Measurements from ENCODE around the gene RASSF3. TPM values are rescaled to one million over a fixed set of nuclear protein-coding genes. Genes with fewer than 3 reads are reported as not detected.

Gene RASSF3
- total and polyA plus RNA-seq, 12 donors = 21.6 to 159 (median 82.4) TPM

- peak overlapping the region; percentile 30 to 89 (median 80) for H3K27ac ChIP-seq
- intact Hi-C loops (cut with DNase I) = loop anchor here in 2 of 10 donors (5.0 kb wide), 2 partner anchors 39 to 59 kb away; partner anchors contain the start of gene RASSF3 (in 1 of the 2)
- no peak for TF ChIP-seq CTCF (IDR thresholded peaks at IDR 0.05)
- H3K4me3 ChIP-seq = no peak overlapping the region
- no peaks in the 10 kb centered on the region for H3K9me3 ChIP-seq
- ATAC-seq (no peak), DNase-seq (no peak)
- H3K4me1 ChIP-seq = peaks cover 32 to 100% (median 97%) of the 10 kb centered on the region in 9 donors
- no peaks in the 10 kb centered on the region for H3K36me3 ChIP-seq
- 37 to 47% methylated on average over 4 of the region's 4 CpGs for WGBS, 2 donors
- H3K27me3 ChIP-seq = no peaks in the 10 kb centered on the region
Measured at GRCh38 chr12:64671681-64672080, 61.4 kb downstream of the RASSF3 start.

DNA sequence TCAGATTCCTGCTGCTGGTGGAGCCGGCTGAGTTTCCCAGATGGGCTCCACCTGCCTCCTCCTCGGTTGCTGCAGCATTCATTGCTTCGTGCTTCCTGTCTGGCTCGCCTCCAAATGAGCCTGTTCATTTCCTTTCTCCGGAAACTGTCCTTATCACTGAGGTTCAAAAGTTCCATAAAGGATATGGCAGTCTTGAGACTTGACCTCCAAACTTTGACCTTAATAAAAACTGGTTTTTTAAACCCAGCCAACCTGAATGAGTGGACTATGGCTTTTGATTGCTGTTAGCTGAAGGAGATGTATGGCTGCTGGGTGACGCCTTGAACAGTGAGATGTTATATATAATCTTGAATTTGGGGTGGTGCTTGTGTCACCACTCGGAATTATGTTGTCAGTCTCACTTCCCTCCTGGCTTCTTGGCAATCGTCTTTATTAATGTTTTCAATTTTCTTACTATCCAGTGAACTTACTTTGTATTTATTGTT lies 62.7 kb downstream of the RASSF3 start:
- DNase-seq (peak; percentile 56 to 71), ATAC-seq (peak in 3 of 8 donors; percentile 6 to 26 (median 10))
- Histone ChIP-seq H3K27ac (peak overlapping the region in 9 of 10 donors; percentile 61 to 89 (median 79)), H3K4me3 (peak overlapping the region in 1 of 10 donors; percentile 0), H3K4me1 (peaks cover 32 to 100% (median 93%) of the 10 kb centered on the region in 9 donors), H3K36me3 (no peaks in the 10 kb centered on the region), H3K9me3 (no peaks in the 10 kb centered on the region), H3K27me3 (no peaks in the 10 kb centered on the region)
- TF ChIP-seq CTCF (IDR thresholded peaks at IDR 0.05) = no peak
- WGBS, 2 donors = 10 to 11% methylated on average over 8 of the region's 8 CpGs
- intact Hi-C loops (cut with DNase I) = loop anchor here in 2 of 10 donors (5.0 kb wide), 2 partner anchors 41 to 61 kb away; partner anchors contain the start of gene RASSF3 (in 1 of the 2)

DNA sequence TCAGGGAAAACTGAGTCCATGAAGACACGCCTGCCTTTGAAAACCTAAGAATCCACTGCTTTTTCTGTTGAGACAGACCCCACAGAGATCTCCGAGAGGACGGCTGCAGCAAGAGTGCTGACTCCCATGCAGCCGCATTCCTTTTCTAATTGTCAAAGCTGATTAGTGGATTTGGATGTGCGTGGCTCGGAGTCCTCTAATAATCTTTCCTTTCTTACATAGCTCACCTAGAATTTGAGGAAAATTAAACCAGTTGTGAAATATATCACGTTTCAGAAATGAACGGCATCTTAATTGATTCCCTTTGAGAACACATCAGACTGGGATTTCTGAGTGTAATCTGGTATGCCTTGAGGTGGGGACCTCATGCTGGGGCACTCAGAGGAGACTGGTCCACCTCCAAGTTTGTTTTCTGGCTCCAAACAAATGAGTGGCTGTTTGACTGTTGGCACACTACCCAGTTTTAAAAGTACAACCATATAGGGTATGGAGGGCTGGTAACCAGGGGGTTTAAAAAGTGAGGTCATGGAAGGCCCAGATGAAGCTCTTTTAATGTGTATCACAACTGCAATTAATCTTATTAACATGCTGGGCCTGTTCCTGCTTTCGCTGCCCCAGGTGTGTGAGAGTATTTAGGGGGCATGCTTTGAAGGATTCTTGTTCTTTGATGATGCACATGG lies 63.3 kb downstream of the RASSF3 start:
- TF ChIP-seq CTCF (IDR thresholded peaks at IDR 0.05) = no peak
- Histone ChIP-seq H3K27me3 (no peaks in the 10 kb centered on the region), H3K27ac (peak overlapping the region in 9 of 10 donors; percentile 61 to 89 (median 79)), H3K9me3 (no peaks in the 10 kb centered on the region), H3K4me1 (peaks cover 32 to 100% (median 88%) of the 10 kb centered on the region in 9 donors), H3K36me3 (no peaks in the 10 kb centered on the region), H3K4me3 (peak overlapping the region in 1 of 10 donors; percentile 0)
- intact Hi-C loops (cut with DNase I) = loop anchor here in 2 of 10 donors (5.0 kb wide), 2 partner anchors 41 to 61 kb away; partner anchors contain the start of gene RASSF3 (in 1 of the 2)
- peak in 1 of 8 donors; percentile 1 for ATAC-seq
- WGBS, 2 donors = 31 to 44% methylated on average over 9 of the region's 9 CpGs
- no peak for DNase-seq

- H3K4me1 ChIP-seq = peaks cover 32 to 100% (median 87%) of the 10 kb centered on the region in 9 donors
- DNase-seq = no peak
- intact Hi-C loops (cut with DNase I) = loop anchor here in 2 of 10 donors (5.0 kb wide), 2 partner anchors 42 to 62 kb away; partner anchors contain the start of gene RASSF3 (in 1 of the 2)
Measured at GRCh38 chr12:64674367-64674922, 64.2 kb downstream of the RASSF3 start.

More at GRCh38 chr12:64674367-64674922, 64.2 kb downstream of the RASSF3 start:
- H3K36me3 ChIP-seq = no peaks in the 10 kb centered on the region
- ATAC-seq = no peak
- no peak overlapping the region for H3K4me3 ChIP-seq
- no peak for TF ChIP-seq CTCF (IDR thresholded peaks at IDR 0.05)
- no peaks in the 10 kb centered on the region for H3K9me3 ChIP-seq
- H3K27ac ChIP-seq = peak overlapping the region in 9 of 10 donors; percentile 61 to 89 (median 79)
- WGBS, 2 donors = 91 to 94% methylated on average over 10 of the region's 10 CpGs
- no peaks in the 10 kb centered on the region for H3K27me3 ChIP-seq

All from heart right ventricle (tissue), 16 donors.